Measurements from ENCODE around the gene PLA2G4E. TPM values are rescaled to one million over a fixed set of nuclear protein-coding genes. Genes with fewer than 3 reads are reported as not detected.

PLA2G4E gene
- total RNA-seq, 3 donors from 2014 or later (not counting 1 experiment from before 2014, with no cell fraction given), result not detected

GRCh38 chr15:42065033-42065432, 44.2 kb upstream of the PLA2G4E start:
- Mint-ChIP-seq H3K9me3 (peaks cover 0 to 3% of the 10 kb centered on the region in 2 donors), H3K36me3 (no peaks in the 10 kb centered on the region), H3K27ac (no peak overlapping the region), H3K4me3 (no peak overlapping the region), H3K4me1 (peaks cover 5 to 7% of the 10 kb centered on the region in 2 donors), H3K27me3 (ENCODE audit: low read depth in 2 of 2) (peaks cover 14 to 19% of the 10 kb centered on the region in 2 donors)
- Histone ChIP-seq H3K4me3 (ENCODE audit: low read length) (no peak overlapping the region), H3K27me3 (ENCODE audit: control insufficient read depth, insufficient read depth, low read length) (no peaks in the 10 kb centered on the region), H3K36me3 (ENCODE audit: control insufficient read depth, insufficient read depth, low read length) (no peaks in the 10 kb centered on the region), H3K27ac (ENCODE audit: low read length) (no peak overlapping the region), H3K4me1 (ENCODE audit: control insufficient read depth, insufficient read depth, low read length) (peaks cover 2% of the 10 kb centered on the region), H3K9me3 (ENCODE audit: control insufficient read depth, insufficient read depth, low read length) (no peaks in the 10 kb centered on the region)
- ATAC-seq (peak in 2 of 3 donors; percentile 28 to 37), DNase-seq (no peak)
- no peak for TF ChIP-seq CTCF (IDR thresholded peaks at IDR 0.05)
- intact Hi-C loops (cut with micrococcal nuclease), result no loop called here
- WGBS (ENCODE audit: insufficient coverage), result 29% methylated on average over 7 of the region's 7 CpGs

DNA sequence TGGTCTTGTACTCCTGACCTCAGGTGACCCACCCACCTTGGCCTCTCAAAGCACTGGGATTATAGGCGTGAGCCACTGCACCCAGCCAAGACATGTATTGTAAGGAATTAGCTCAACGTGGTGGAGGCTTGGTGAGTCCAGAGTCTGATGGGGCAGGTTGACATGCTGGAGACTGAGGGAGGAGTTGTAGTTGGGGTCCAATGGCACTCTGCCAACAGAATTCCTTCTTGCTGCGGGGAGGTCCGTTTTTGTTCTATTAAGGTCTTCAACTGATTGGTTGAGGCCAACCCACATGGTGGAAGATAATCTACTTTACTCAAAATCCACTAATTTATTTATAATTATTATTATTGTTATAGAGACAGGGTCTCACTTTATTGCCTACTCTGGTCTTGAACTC, 43.4 kb upstream of the PLA2G4E start:
- Histone ChIP-seq H3K4me3 (ENCODE audit: low read length) (no peak overlapping the region), H3K9me3 (ENCODE audit: control insufficient read depth, insufficient read depth, low read length) (no peaks in the 10 kb centered on the region), H3K27me3 (ENCODE audit: control insufficient read depth, insufficient read depth, low read length) (peaks cover 4% of the 10 kb centered on the region), H3K36me3 (ENCODE audit: control insufficient read depth, insufficient read depth, low read length) (no peaks in the 10 kb centered on the region), H3K27ac (ENCODE audit: low read length) (no peak overlapping the region), H3K4me1 (ENCODE audit: control insufficient read depth, insufficient read depth, low read length) (peaks cover 5% of the 10 kb centered on the region)
- WGBS (ENCODE audit: insufficient coverage), result 92% methylated on average over 2 of the region's 4 CpGs
- H3K9me3 Mint-ChIP-seq, result peaks cover 0 to 3% of the 10 kb centered on the region in 2 donors
- H3K4me3 Mint-ChIP-seq, result no peak overlapping the region
- no peak overlapping the region for H3K27ac Mint-ChIP-seq
- peaks cover 5 to 7% of the 10 kb centered on the region in 2 donors for H3K4me1 Mint-ChIP-seq
- no peak for TF ChIP-seq CTCF (IDR thresholded peaks at IDR 0.05)
- DNase-seq, result no peak
- intact Hi-C loops (cut with micrococcal nuclease), result no loop called here
- H3K27me3 Mint-ChIP-seq (ENCODE audit: low read depth in 2 of 2), result peaks cover 12 to 19% of the 10 kb centered on the region in 2 donors
- no peaks in the 10 kb centered on the region for H3K36me3 Mint-ChIP-seq
- ATAC-seq, result no peak

DNA sequence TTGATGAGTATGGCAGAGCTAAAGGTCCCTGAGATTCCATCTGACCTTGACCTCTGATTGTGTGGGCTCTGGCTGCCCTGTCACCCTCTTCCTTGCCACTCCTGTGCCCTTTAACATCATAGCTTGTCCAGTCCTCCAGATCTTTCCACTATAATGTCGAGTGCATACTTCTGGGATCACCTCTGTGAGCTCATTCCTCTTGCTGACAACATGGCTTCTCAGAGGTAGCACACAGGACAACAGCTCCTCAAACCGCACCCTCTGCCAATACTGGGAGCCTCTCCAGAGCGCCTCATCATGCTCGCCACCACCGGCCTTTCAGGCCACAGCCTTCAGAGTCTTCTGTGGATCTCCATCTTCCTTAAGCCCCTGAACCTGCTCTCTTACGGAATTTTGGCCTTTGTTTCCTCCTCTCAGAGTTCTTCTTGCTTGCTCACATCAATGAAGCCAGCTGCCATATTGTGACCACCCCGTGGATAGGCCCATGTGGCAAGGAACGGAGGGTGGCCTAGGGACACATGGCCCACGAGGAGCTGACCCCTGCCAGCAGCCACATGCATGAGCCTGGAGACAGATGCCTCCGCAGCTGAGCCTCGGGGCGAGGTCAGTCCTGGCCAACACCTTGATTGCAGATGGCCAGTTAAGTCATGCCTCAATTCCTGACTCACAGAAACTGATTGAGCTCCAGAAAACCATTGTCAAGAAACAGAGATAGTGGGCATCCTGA, 42.4 kb upstream of the PLA2G4E start:
- TF ChIP-seq CTCF (IDR thresholded peaks at IDR 0.05), result no peak
- ATAC-seq, result no peak

More for the DNA sequence above, 42.4 kb upstream of the PLA2G4E start:
- H3K9me3 Mint-ChIP-seq, result peaks cover 0 to 3% of the 10 kb centered on the region in 2 donors
- no peaks in the 10 kb centered on the region for H3K9me3 ChIP-seq (ENCODE audit: control insufficient read depth, insufficient read depth, low read length)
- intact Hi-C loops (cut with micrococcal nuclease), result no loop called here
- H3K27ac Mint-ChIP-seq, result no peak overlapping the region
- peaks cover 11 to 20% of the 10 kb centered on the region in 2 donors for H3K27me3 Mint-ChIP-seq (ENCODE audit: low read depth in 2 of 2)
- H3K4me1 Mint-ChIP-seq, result peaks cover 5 to 7% of the 10 kb centered on the region in 2 donors
- H3K36me3 Mint-ChIP-seq, result no peaks in the 10 kb centered on the region
- 86% methylated on average over 12 of the region's 12 CpGs for WGBS (ENCODE audit: insufficient coverage)
- DNase-seq, result no peak
- H3K4me3 Mint-ChIP-seq, result no peak overlapping the region
- H3K27ac ChIP-seq (ENCODE audit: low read length), result no peak overlapping the region
- H3K4me1 ChIP-seq (ENCODE audit: control insufficient read depth, insufficient read depth, low read length), result peaks cover 5% of the 10 kb centered on the region
- H3K36me3 ChIP-seq (ENCODE audit: control insufficient read depth, insufficient read depth, low read length), result no peaks in the 10 kb centered on the region
- H3K27me3 ChIP-seq (ENCODE audit: control insufficient read depth, insufficient read depth, low read length), result peaks cover 7% of the 10 kb centered on the region
- no peak overlapping the region for H3K4me3 ChIP-seq (ENCODE audit: low read length)

Data from natural killer cell (primary cell).